Panc1 (cell line): Measurements from ENCODE around the gene BFAR. TPM values are rescaled to one million over a fixed set of nuclear protein-coding genes. Genes with fewer than 3 reads are reported as not detected.

Source experiments
- ATAC-seq: fragments of 200-7000 bp; cut with Tn5 transposase; 2 replicates; pipeline ENCODE4 v1.9.1; 2020; ENCODE audit warnings: mild to moderate bottlenecking, moderate library complexity
- BruUV-seq: library from RNA; stranded (reverse); fragments of 400-500 nt; replicated peaks from 2 replicates; lab custom pipeline; 2021; lab: Mats Ljungman, UMichigan
- CTCF ChIA-PET: fragments of 300-600 bp; sonication (Branson Sonifier 250); formaldehyde crosslinking; loops from one replicate; lab custom pipeline; 2022; ENCODE audit warnings: antibody characterized with exemption; lab: Charles Lee
- POLR2A ChIA-PET: fragments of 300-600 bp; sonication (Branson Sonifier 250); formaldehyde crosslinking; loops from one replicate; lab custom pipeline; 2022; ENCODE audit warnings: antibody characterized with exemption; lab: Charles Lee
- DNase-seq: peaks from one replicate; pipeline ENCODE4 v3.0.0-alpha.2; 2010; ENCODE audit warnings: low read depth, low spot score
- H3K27ac ChIP-seq: 2 replicates; pipeline ENCODE4 v1.5.1; 2011; ENCODE audit warnings: mild to moderate bottlenecking, low read length, inconsistent platforms
- H3K27me3 ChIP-seq: fragments of 200-500 bp; sonication (Bioruptor generic); 2 replicates; pipeline ENCODE4 v1.6.0; 2014; ENCODE audit warnings: low read length, inconsistent platforms; ENCODE audit not compliant: control insufficient read depth, insufficient read depth
- H3K36me3 ChIP-seq: fragments of 200-500 bp; sonication (Bioruptor generic); 2 replicates; pipeline ENCODE4 v1.5.1; 2014; ENCODE audit warnings: inconsistent platforms, mild to moderate bottlenecking, low read length, moderate library complexity; ENCODE audit not compliant: control insufficient read depth, insufficient read depth
- H3K4me1 ChIP-seq: 2 replicates; pipeline ENCODE4 v1.5.1; 2011; ENCODE audit warnings: inconsistent platforms, mild to moderate bottlenecking, low read length, moderate library complexity; ENCODE audit not compliant: control insufficient read depth, insufficient read depth
- H3K4me3 ChIP-seq, 2 experiments: 2 replicates each; pipeline ENCODE4 v1.5.1; 2011 to 2012; ENCODE audit warnings: low read depth in 2 of 2, low read length in 2 of 2, mild to moderate bottlenecking in 2 of 2, inconsistent platforms in 1 of 2, moderate library complexity in 1 of 2
- H3K9me3 ChIP-seq: fragments of 200-500 bp; sonication (Bioruptor generic); 2 replicates; pipeline ENCODE4 v1.5.1; 2014; ENCODE audit warnings: low read depth, mild to moderate bottlenecking, inconsistent platforms, low read length, moderate library complexity; ENCODE audit not compliant: control insufficient read depth, insufficient read depth
- CTCF ChIP-seq: fragments of 450-650 bp; IDR thresholded peaks from 2 replicates; pipeline ENCODE4 v1.5.1; 2017; ENCODE audit warnings: mild to moderate bottlenecking
- POLR2AphosphoS5 ChIP-seq: IDR thresholded peaks from 2 replicates; pipeline ENCODE4 v1.6.1; 2012; ENCODE audit warnings: mild to moderate bottlenecking, low read depth, low read length, moderate library complexity
- REST ChIP-seq, 2 experiments: IDR thresholded peaks; 2 replicates each; pipeline ENCODE4 v1.6.1; 2011 to 2012; ENCODE audit warnings: low read depth in 2 of 2, control low read depth in 1 of 2, low read length in 1 of 2, mild to moderate bottlenecking in 1 of 2, moderate library complexity in 1 of 2; ENCODE audit not compliant: insufficient read depth in 1 of 2
- SIN3A ChIP-seq: IDR thresholded peaks from 2 replicates; pipeline ENCODE4 v1.6.1; 2012; ENCODE audit warnings: low read depth, mild to moderate bottlenecking, low read length, moderate library complexity, borderline replicate concordance; ENCODE audit not compliant: insufficient read depth
- TCF7L2 ChIP-seq: IDR thresholded peaks from 2 replicates; pipeline ENCODE4 v1.6.1; 2011; ENCODE audit warnings: mild to moderate bottlenecking, low read depth, low read length, inconsistent platforms
- in situ Hi-C: cut with HindIII; loops from 2 replicates; pipeline ENCODE4 v1.10.0; 2016; ENCODE audit warnings: low sequenced_read_pairs, low pct_unique_long_range_greater_than_20kb
- intact Hi-C: fragments of 100-400 bp; cut with micrococcal nuclease; formaldehyde crosslinking; loops from one replicate; pipeline ENCODE4 v1.10.0; 2022; ENCODE audit not compliant: unreplicated experiment
- total RNA-seq: library from RNA; stranded (reverse); gene quantifications from one replicate; pipeline ENCODE4 v1.2.1, GENCODE V29; 2021; ENCODE audit not compliant: unreplicated experiment

Gene BFAR
- total RNA-seq, 1 experiment from 2014 or later: 114 TPM

- TF ChIP-seq TCF7L2: no peak
- TF ChIP-seq REST (IDR thresholded peaks at IDR 0.05; ENCODE audit: insufficient read depth in 1 of 2, low read depth in 2 of 2, low read length in 1 of 2): no peak
- no peak for TF ChIP-seq SIN3A
- TF ChIP-seq POLR2AphosphoS5: no peak
- no peak for TF ChIP-seq CTCF
- no peak for ATAC-seq
- H3K36me3 ChIP-seq: peaks cover 21% of the 10 kb centered on the region
- no peaks in the 10 kb centered on the region for H3K4me1 ChIP-seq
- no peaks in the 10 kb centered on the region for H3K9me3 ChIP-seq
- ChIA-PET POLR2A (interaction anchor here (0.5 to 0.7 kb wide), 2 partner anchors 62 to 292 kb away, joined by 4 to 6 read pairs; no protein-coding TSS in a partner anchor), CTCF (no interaction called here)
- intact Hi-C loops (no loop called here), in situ Hi-C loops (no loop called here)
- no TSS peak for BruUV-seq
- H3K27ac ChIP-seq: no peak overlapping the region
- H3K27me3 ChIP-seq: no peaks in the 10 kb centered on the region
- H3K4me3 ChIP-seq: no peak overlapping the region
- DNase-seq: no peak
Observed at GRCh38 chr16:14586637-14587305, 46.0 kb upstream of the BFAR start.

- H3K27ac ChIP-seq: no peak overlapping the region
- ChIA-PET CTCF (no interaction called here), POLR2A (no interaction called here)
- intact Hi-C loops: no loop called here
- peaks cover 13% of the 10 kb centered on the region; the same call in 1 of the 2 replicates for H3K36me3 ChIP-seq
- no peak overlapping the region for H3K4me3 ChIP-seq
- H3K9me3 ChIP-seq: no peaks in the 10 kb centered on the region
- TF ChIP-seq CTCF: no peak
- TF ChIP-seq REST (IDR thresholded peaks at IDR 0.05; ENCODE audit: insufficient read depth in 1 of 2, low read depth in 2 of 2, low read length in 1 of 2): no peak
- no peak for TF ChIP-seq TCF7L2
- TF ChIP-seq POLR2AphosphoS5: no peak
- no peak for TF ChIP-seq SIN3A
- no TSS peak for BruUV-seq
- H3K4me1 ChIP-seq: no peaks in the 10 kb centered on the region
- in situ Hi-C loops: no loop called here
- ATAC-seq: peak; percentile 65; the same call in 1 of the 2 replicates
- DNase-seq: peak; percentile 17
- H3K27me3 ChIP-seq: no peaks in the 10 kb centered on the region
Observed at GRCh38 chr16:14600164-14600563, 32.6 kb upstream of the BFAR start.
